Hepatocyte (in vitro differentiated cells): Measurements from ENCODE around the gene SEC61B.

Experiments
- EZH2 ChIP-seq: fragments of 200-600 bp; sonication (generic); IDR thresholded peaks from 2 replicates; pipeline ENCODE4 v1.6.1; 2016; ENCODE audit warnings: antibody characterized with exemption, mild to moderate bottlenecking, borderline replicate concordance
- EZH2phosphoT487 ChIP-seq: fragments of 200-600 bp; sonication (generic); IDR thresholded peaks from one replicate; pipeline ENCODE4 v1.6.1; 2018; ENCODE audit warnings: antibody characterized with exemption, mild to moderate bottlenecking, low read depth, moderate library complexity; ENCODE audit not compliant: unreplicated experiment, severe bottlenecking
- TF ChIP-seq, protein P1 (sequence below): fragments of 200-600 bp; sonication (generic); IDR thresholded peaks from 2 replicates; pipeline ENCODE4 v1.5.1; 2016; ENCODE audit warnings: antibody characterized with exemption, mild to moderate bottlenecking; ENCODE audit not compliant: poor library complexity

DNA sequence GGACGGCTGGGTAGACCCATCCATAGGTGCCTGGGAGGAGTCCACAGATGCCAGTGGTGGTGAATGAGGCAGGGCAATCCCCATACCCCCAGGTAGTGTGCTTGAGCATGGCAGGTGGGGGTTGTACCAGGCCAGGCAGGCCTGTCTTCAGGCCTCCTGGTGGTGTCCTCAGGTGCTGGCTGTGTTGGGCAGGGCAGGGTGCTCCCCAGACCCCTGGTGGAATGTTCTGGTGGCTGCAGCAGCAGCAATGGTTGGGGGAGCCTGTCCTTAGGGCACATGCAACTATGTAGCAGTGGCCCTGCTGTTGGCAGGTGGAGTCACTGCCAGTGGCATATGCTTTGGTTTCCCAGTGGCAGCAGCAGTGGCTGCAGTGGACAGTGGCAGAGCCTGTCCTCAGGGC, 10.3 kb upstream of the SEC61B start:
- no peak for TF ChIP-seq EZH2
- TF ChIP-seq, protein P1, sequence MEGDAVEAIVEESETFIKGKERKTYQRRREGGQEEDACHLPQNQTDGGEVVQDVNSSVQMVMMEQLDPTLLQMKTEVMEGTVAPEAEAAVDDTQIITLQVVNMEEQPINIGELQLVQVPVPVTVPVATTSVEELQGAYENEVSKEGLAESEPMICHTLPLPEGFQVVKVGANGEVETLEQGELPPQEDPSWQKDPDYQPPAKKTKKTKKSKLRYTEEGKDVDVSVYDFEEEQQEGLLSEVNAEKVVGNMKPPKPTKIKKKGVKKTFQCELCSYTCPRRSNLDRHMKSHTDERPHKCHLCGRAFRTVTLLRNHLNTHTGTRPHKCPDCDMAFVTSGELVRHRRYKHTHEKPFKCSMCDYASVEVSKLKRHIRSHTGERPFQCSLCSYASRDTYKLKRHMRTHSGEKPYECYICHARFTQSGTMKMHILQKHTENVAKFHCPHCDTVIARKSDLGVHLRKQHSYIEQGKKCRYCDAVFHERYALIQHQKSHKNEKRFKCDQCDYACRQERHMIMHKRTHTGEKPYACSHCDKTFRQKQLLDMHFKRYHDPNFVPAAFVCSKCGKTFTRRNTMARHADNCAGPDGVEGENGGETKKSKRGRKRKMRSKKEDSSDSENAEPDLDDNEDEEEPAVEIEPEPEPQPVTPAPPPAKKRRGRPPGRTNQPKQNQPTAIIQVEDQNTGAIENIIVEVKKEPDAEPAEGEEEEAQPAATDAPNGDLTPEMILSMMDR, result no peak
- TF ChIP-seq EZH2phosphoT487, result no peak
